Measurements from ENCODE around the gene BORCS6. TPM values are rescaled to one million over a fixed set of nuclear protein-coding genes. Genes with fewer than 3 reads are reported as not detected.

The BORCS6 gene
- total RNA-seq, 1 experiment from 2014 or later: 6.4 TPM

DNA sequence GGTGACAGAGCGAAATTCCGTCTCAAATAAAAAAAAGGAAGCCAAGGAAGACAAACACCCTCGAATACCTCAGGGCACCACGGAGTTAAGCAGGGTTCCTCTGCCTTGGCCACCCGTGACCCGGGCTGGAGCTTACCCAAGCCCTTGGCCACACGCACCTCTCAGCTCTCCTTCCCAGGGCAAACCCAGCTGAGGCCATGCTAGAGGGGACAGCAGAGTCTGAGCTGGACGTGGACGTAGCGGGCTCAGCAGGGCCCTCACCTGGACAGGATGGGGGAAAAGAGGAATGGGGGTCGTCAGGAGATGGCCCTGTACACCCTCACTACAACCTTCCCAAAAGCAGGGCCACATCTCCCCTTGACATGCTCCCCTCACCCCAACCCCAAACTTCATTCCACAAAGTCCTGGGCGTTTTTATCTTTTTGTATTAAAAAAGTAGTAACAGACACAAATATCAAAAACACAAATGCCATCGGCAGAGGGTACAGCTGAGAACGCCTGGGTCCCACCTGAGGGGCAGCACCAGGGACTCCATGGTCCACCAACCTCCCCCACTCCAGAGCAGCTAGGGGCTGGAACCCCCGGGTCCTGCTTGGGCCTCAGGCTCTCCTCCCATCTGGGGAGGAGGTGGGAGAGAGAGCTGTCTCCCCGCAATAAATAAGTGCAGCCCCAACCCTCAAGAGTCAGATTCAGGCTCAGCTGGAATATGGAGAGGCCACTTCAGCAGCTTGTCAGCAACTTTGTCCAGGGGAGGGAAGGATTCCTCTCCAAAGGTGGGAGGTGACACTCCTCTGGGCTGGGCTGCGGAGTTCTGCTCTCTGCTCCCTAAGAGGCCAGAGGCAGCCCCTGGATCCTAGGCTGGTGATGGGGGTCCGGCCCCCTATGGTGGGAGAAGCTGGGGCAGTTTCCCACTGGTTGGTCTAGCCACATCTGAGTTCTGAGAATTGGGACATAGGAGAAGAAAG, 49.6 kb downstream of the BORCS6 start (continued):
- TF ChIP-seq, protein P1, sequence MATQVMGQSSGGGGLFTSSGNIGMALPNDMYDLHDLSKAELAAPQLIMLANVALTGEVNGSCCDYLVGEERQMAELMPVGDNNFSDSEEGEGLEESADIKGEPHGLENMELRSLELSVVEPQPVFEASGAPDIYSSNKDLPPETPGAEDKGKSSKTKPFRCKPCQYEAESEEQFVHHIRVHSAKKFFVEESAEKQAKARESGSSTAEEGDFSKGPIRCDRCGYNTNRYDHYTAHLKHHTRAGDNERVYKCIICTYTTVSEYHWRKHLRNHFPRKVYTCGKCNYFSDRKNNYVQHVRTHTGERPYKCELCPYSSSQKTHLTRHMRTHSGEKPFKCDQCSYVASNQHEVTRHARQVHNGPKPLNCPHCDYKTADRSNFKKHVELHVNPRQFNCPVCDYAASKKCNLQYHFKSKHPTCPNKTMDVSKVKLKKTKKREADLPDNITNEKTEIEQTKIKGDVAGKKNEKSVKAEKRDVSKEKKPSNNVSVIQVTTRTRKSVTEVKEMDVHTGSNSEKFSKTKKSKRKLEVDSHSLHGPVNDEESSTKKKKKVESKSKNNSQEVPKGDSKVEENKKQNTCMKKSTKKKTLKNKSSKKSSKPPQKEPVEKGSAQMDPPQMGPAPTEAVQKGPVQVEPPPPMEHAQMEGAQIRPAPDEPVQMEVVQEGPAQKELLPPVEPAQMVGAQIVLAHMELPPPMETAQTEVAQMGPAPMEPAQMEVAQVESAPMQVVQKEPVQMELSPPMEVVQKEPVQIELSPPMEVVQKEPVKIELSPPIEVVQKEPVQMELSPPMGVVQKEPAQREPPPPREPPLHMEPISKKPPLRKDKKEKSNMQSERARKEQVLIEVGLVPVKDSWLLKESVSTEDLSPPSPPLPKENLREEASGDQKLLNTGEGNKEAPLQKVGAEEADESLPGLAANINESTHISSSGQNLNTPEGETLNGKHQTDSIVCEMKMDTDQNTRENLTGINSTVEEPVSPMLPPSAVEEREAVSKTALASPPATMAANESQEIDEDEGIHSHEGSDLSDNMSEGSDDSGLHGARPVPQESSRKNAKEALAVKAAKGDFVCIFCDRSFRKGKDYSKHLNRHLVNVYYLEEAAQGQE (IDR thresholded peaks at IDR 0.05; ENCODE audit: low read depth): no peak
- TF ChIP-seq YY1 (IDR thresholded peaks at IDR 0.05; ENCODE audit: extremely low read depth, insufficient replicate concordance, low read depth, low read length): no peak
- TF ChIP-seq, protein P2, sequence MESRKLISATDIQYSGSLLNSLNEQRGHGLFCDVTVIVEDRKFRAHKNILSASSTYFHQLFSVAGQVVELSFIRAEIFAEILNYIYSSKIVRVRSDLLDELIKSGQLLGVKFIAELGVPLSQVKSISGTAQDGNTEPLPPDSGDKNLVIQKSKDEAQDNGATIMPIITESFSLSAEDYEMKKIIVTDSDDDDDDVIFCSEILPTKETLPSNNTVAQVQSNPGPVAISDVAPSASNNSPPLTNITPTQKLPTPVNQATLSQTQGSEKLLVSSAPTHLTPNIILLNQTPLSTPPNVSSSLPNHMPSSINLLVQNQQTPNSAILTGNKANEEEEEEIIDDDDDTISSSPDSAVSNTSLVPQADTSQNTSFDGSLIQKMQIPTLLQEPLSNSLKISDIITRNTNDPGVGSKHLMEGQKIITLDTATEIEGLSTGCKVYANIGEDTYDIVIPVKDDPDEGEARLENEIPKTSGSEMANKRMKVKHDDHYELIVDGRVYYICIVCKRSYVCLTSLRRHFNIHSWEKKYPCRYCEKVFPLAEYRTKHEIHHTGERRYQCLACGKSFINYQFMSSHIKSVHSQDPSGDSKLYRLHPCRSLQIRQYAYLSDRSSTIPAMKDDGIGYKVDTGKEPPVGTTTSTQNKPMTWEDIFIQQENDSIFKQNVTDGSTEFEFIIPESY (IDR thresholded peaks at IDR 0.05; ENCODE audit: extremely low read depth, insufficient replicate concordance, low read length): no peak
- TF ChIP-seq JUND (IDR thresholded peaks at IDR 0.05): no peak
- no peak for TF ChIP-seq POLR2AphosphoS5 (IDR thresholded peaks at IDR 0.05; ENCODE audit: low read depth, low read length)
